ENCODE results near the gene INPP5D. TPM values are rescaled to one million over a fixed set of nuclear protein-coding genes. Genes with fewer than 3 reads are reported as not detected.

INPP5D gene
- total and polyA plus RNA-seq, 7 experiments from 2014 or later = 41.0 to 232 (median 122) TPM

GRCh38 chr2:233085037-233085838 is 25.1 kb downstream of the INPP5D start:
- H3K27ac Mint-ChIP-seq = peak overlapping the region in 8 of 9 donors; percentile 88 to 98 (median 93)
- Histone ChIP-seq H3K4me1 (ENCODE audit: control insufficient read depth in 2 of 2, insufficient read depth in 2 of 2, low read length in 2 of 2) (peaks cover 56 to 75% of the 10 kb centered on the region in 2 donors), H3K9me3 (ENCODE audit: control insufficient read depth in 2 of 3, low read length in 3 of 3) (no peaks in the 10 kb centered on the region), H3K36me3 (ENCODE audit: control insufficient read depth in 2 of 3, insufficient read depth in 3 of 3, low read length in 3 of 3) (peaks cover 9 to 25% (median 11%) of the 10 kb centered on the region in 3 experiments), H3K27ac (ENCODE audit: low read depth, low read length) (peak overlapping the region; percentile 57), H3K4me3 (ENCODE audit: low read length) (no peak overlapping the region), H3K27me3 (ENCODE audit: control insufficient read depth in 2 of 2, insufficient read depth in 2 of 2, low read length in 2 of 2) (no peaks in the 10 kb centered on the region)
- ChIA-PET POLR2A (interaction anchor here (0.7 to 13.0 kb wide), 6 partner anchors 10 to 1404 kb away, joined by 3 to 144 read pairs (median 4); partner anchors contain the start of genes ATG16L1 and INPP5D), CTCF (interaction anchor here (1.1 kb wide), 1 partner anchor 31 kb away, joined by 3 read pairs; no protein-coding TSS in a partner anchor)
- no peak for DNase-seq
- ATAC-seq = no peak
- peak overlapping the region; percentile 26 to 86 (median 80) for H3K4me3 Mint-ChIP-seq
- intact Hi-C loops (cut with micrococcal nuclease) = loop anchor here (10.0 kb wide), 2 partner anchors 330 to 340 kb away; no protein-coding TSS in a partner anchor
- peaks cover 0 to 2% (median 0%) of the 10 kb centered on the region in 11 donors for H3K9me3 Mint-ChIP-seq
- H3K36me3 Mint-ChIP-seq = peaks cover 6 to 49% (median 33%) of the 10 kb centered on the region in 5 donors
- H3K4me1 Mint-ChIP-seq = peaks cover 68 to 89% (median 83%) of the 10 kb centered on the region in 7 donors
- no peaks in the 10 kb centered on the region for H3K27me3 Mint-ChIP-seq

- Mint-ChIP-seq H3K27me3 (no peaks in the 10 kb centered on the region), H3K9me3 (peaks cover 0 to 2% (median 0%) of the 10 kb centered on the region in 11 donors), H3K36me3 (peaks cover 6 to 48% (median 33%) of the 10 kb centered on the region in 5 donors), H3K4me3 (peak overlapping the region; percentile 26 to 86 (median 69)), H3K4me1 (peaks cover 64 to 89% (median 80%) of the 10 kb centered on the region in 7 donors), H3K27ac (peak overlapping the region in 8 of 9 donors; percentile 88 to 98 (median 93))
- ATAC-seq (no peak), DNase-seq (no peak)
- Histone ChIP-seq H3K4me1 (ENCODE audit: control insufficient read depth in 2 of 2, insufficient read depth in 2 of 2, low read length in 2 of 2) (peaks cover 51 to 69% of the 10 kb centered on the region in 2 donors), H3K9me3 (ENCODE audit: control insufficient read depth in 2 of 3, low read length in 3 of 3) (no peaks in the 10 kb centered on the region), H3K27me3 (ENCODE audit: control insufficient read depth in 2 of 2, insufficient read depth in 2 of 2, low read length in 2 of 2) (no peaks in the 10 kb centered on the region), H3K36me3 (ENCODE audit: control insufficient read depth in 2 of 3, insufficient read depth in 3 of 3, low read length in 3 of 3) (peaks cover 9 to 26% (median 11%) of the 10 kb centered on the region in 3 experiments), H3K27ac (ENCODE audit: low read depth, low read length) (peak overlapping the region; percentile 28), H3K4me3 (ENCODE audit: low read length) (no peak overlapping the region)
- CTCF ChIA-PET = no interaction called here
- intact Hi-C loops (cut with micrococcal nuclease) = loop anchor here (10.0 kb wide), 2 partner anchors 329 to 339 kb away; no protein-coding TSS in a partner anchor
- POLR2A ChIA-PET = interaction anchor here (0.7 to 13.0 kb wide), 4 partner anchors 10 to 25 kb away, joined by 3 to 144 read pairs (median 4); partner anchors contain the start of gene INPP5D
Observed at GRCh38 chr2:233085839-233086150, 25.7 kb downstream of the INPP5D start.

GRCh38 chr2:233087713-233088112 is 27.6 kb downstream of the INPP5D start:
- Histone ChIP-seq H3K27me3 (ENCODE audit: control insufficient read depth in 2 of 2, insufficient read depth in 2 of 2, low read length in 2 of 2) (no peaks in the 10 kb centered on the region), H3K9me3 (ENCODE audit: control insufficient read depth in 2 of 3, low read length in 3 of 3) (no peaks in the 10 kb centered on the region), H3K4me1 (ENCODE audit: control insufficient read depth in 2 of 2, insufficient read depth in 2 of 2, low read length in 2 of 2) (peaks cover 31 to 50% of the 10 kb centered on the region in 2 donors), H3K36me3 (ENCODE audit: control insufficient read depth in 2 of 3, insufficient read depth in 3 of 3, low read length in 3 of 3) (peaks cover 5 to 30% (median 11%) of the 10 kb centered on the region in 3 experiments), H3K27ac (ENCODE audit: low read depth, low read length) (no peak overlapping the region), H3K4me3 (ENCODE audit: low read length) (no peak overlapping the region)
- Mint-ChIP-seq H3K4me3 (no peak overlapping the region), H3K27me3 (no peaks in the 10 kb centered on the region), H3K27ac (peak overlapping the region in 4 of 9 donors; percentile 32 to 64 (median 50)), H3K9me3 (peaks cover 0 to 2% (median 0%) of the 10 kb centered on the region in 11 donors), H3K4me1 (peaks cover 60 to 89% (median 81%) of the 10 kb centered on the region in 7 donors), H3K36me3 (peaks cover 6 to 50% (median 39%) of the 10 kb centered on the region in 5 donors)
- CTCF ChIA-PET = no interaction called here
- ATAC-seq (no peak), DNase-seq (no peak)
- intact Hi-C loops (cut with micrococcal nuclease) = loop anchor here (10.0 kb wide), 2 partner anchors 327 to 337 kb away; no protein-coding TSS in a partner anchor
- POLR2A ChIA-PET = interaction anchor here (0.7 to 13.0 kb wide), 3 partner anchors 12 to 243 kb away, joined by 3 to 144 read pairs (median 4); partner anchors contain the start of gene INPP5D

- H3K4me1 Mint-ChIP-seq = peaks cover 55 to 86% (median 78%) of the 10 kb centered on the region in 7 donors
- H3K27me3 Mint-ChIP-seq = no peaks in the 10 kb centered on the region
- H3K9me3 Mint-ChIP-seq = peaks cover 0 to 2% (median 0%) of the 10 kb centered on the region in 11 donors
- H3K4me1 ChIP-seq (ENCODE audit: control insufficient read depth in 2 of 2, insufficient read depth in 2 of 2, low read length in 2 of 2) = peaks cover 19 to 37% of the 10 kb centered on the region in 2 donors
- peak overlapping the region in 3 of 9 donors; percentile 30 to 69 (median 62) for H3K27ac Mint-ChIP-seq
- H3K4me3 Mint-ChIP-seq = no peak overlapping the region
- ChIA-PET CTCF (no interaction called here), POLR2A (interaction anchor here (1.0 to 1.5 kb wide), 2 partner anchors 13 to 29 kb away, joined by 3 to 8 read pairs; partner anchors contain the start of gene INPP5D)
- peaks cover 6 to 54% (median 39%) of the 10 kb centered on the region in 5 donors for H3K36me3 Mint-ChIP-seq
- ATAC-seq = no peak
- no peak for DNase-seq
- no peaks in the 10 kb centered on the region for H3K27me3 ChIP-seq (ENCODE audit: control insufficient read depth in 2 of 2, insufficient read depth in 2 of 2, low read length in 2 of 2)
- intact Hi-C loops (cut with micrococcal nuclease) = loop anchor here (10.0 kb wide), 2 partner anchors 326 to 336 kb away; no protein-coding TSS in a partner anchor
- no peak overlapping the region for H3K4me3 ChIP-seq (ENCODE audit: low read length)
- H3K36me3 ChIP-seq (ENCODE audit: control insufficient read depth in 2 of 3, insufficient read depth in 3 of 3, low read length in 3 of 3) = peaks cover 5 to 30% (median 11%) of the 10 kb centered on the region in 3 experiments
- no peak overlapping the region for H3K27ac ChIP-seq (ENCODE audit: low read depth, low read length)
- H3K9me3 ChIP-seq (ENCODE audit: control insufficient read depth in 2 of 3, low read length in 3 of 3) = no peaks in the 10 kb centered on the region
Observed at GRCh38 chr2:233088972-233089345, 28.8 kb downstream of the INPP5D start.

GRCh38 chr2:233089851-233090250 is 29.7 kb downstream of the INPP5D start:
- Mint-ChIP-seq H3K36me3 (peaks cover 6 to 55% (median 36%) of the 10 kb centered on the region in 5 donors), H3K27ac (peak overlapping the region in 3 of 9 donors; percentile 23 to 66 (median 29)), H3K4me1 (peaks cover 48 to 84% (median 76%) of the 10 kb centered on the region in 7 donors), H3K9me3 (peaks cover 0 to 2% (median 0%) of the 10 kb centered on the region in 11 donors), H3K27me3 (no peaks in the 10 kb centered on the region), H3K4me3 (no peak overlapping the region)
- intact Hi-C loops (cut with micrococcal nuclease) = loop anchor here (10.0 kb wide), 2 partner anchors 325 to 335 kb away; no protein-coding TSS in a partner anchor
- no peak for DNase-seq
- H3K27me3 ChIP-seq (ENCODE audit: control insufficient read depth in 2 of 2, insufficient read depth in 2 of 2, low read length in 2 of 2) = no peaks in the 10 kb centered on the region
- CTCF ChIA-PET = no interaction called here
- H3K27ac ChIP-seq (ENCODE audit: low read depth, low read length) = no peak overlapping the region
- no peaks in the 10 kb centered on the region for H3K9me3 ChIP-seq (ENCODE audit: control insufficient read depth in 2 of 3, low read length in 3 of 3)
- peaks cover 10 to 28% of the 10 kb centered on the region in 2 donors for H3K4me1 ChIP-seq (ENCODE audit: control insufficient read depth in 2 of 2, insufficient read depth in 2 of 2, low read length in 2 of 2)
- peaks cover 5 to 30% (median 11%) of the 10 kb centered on the region in 3 experiments for H3K36me3 ChIP-seq (ENCODE audit: control insufficient read depth in 2 of 3, insufficient read depth in 3 of 3, low read length in 3 of 3)
- POLR2A ChIA-PET = interaction anchor here (1.0 kb wide), 1 partner anchor 14 kb away, joined by 3 read pairs; no protein-coding TSS in a partner anchor
- H3K4me3 ChIP-seq (ENCODE audit: low read length) = no peak overlapping the region
- no peak for ATAC-seq

DNA sequence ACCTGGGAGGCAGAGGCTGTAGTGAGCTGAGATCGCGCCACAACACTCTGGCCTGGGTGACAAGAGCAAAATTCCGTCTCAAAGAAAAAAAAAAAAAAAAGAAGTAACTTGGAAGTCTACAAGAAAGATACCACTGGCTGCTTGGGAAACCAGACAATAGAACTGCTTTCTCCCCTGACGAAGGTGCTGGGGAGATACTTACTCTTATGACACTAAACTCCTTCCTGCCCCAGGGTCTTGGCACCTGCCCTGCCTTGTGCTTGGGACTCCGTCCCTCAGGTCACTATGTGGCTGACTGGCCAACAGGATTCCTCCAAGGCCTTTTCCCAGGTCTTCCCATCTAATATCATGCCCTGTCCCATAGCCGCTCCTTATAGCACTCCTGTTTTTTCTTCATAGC is 30.7 kb downstream of the INPP5D start:
- ChIA-PET CTCF (no interaction called here), POLR2A (interaction anchor here (1.3 to 1.4 kb wide), 2 partner anchors 10 to 27 kb away, joined by 3 to 4 read pairs; no protein-coding TSS in a partner anchor)
- no peaks in the 10 kb centered on the region for H3K9me3 ChIP-seq (ENCODE audit: control insufficient read depth in 2 of 3, low read length in 3 of 3)
- no peak overlapping the region for H3K27ac ChIP-seq (ENCODE audit: low read depth, low read length)
- H3K27me3 ChIP-seq (ENCODE audit: control insufficient read depth in 2 of 2, insufficient read depth in 2 of 2, low read length in 2 of 2) = no peaks in the 10 kb centered on the region
- Mint-ChIP-seq H3K9me3 (peaks cover 0 to 2% (median 0%) of the 10 kb centered on the region in 11 donors), H3K4me1 (peaks cover 40 to 79% (median 72%) of the 10 kb centered on the region in 7 donors), H3K36me3 (peaks cover 6 to 53% (median 30%) of the 10 kb centered on the region in 5 donors), H3K27me3 (no peaks in the 10 kb centered on the region), H3K27ac (peak overlapping the region in 8 of 9 donors; percentile 21 to 78 (median 60)), H3K4me3 (peak overlapping the region in 1 of 10 donors; percentile 45)
- H3K36me3 ChIP-seq (ENCODE audit: control insufficient read depth in 2 of 3, insufficient read depth in 3 of 3, low read length in 3 of 3) = peaks cover 5 to 30% (median 11%) of the 10 kb centered on the region in 3 experiments
- no peak overlapping the region for H3K4me3 ChIP-seq (ENCODE audit: low read length)
- DNase-seq (no peak), ATAC-seq (no peak)
- peaks cover under 1 to 18% of the 10 kb centered on the region in 2 donors for H3K4me1 ChIP-seq (ENCODE audit: control insufficient read depth in 2 of 2, insufficient read depth in 2 of 2, low read length in 2 of 2)
- intact Hi-C loops (cut with micrococcal nuclease) = no loop called here

All from naive thymus-derived CD4-positive, alpha-beta T cell (primary cell).